ENCODE results near the gene MS4A14. TPM values are rescaled to one million over a fixed set of nuclear protein-coding genes. Genes with fewer than 3 reads are reported as not detected.

The MS4A14 gene
- total and polyA plus RNA-seq, 9 of the 15 experiments (the other 6 are each of a cell fraction or from before 2014, with no cell fraction given) = not detected

DNA sequence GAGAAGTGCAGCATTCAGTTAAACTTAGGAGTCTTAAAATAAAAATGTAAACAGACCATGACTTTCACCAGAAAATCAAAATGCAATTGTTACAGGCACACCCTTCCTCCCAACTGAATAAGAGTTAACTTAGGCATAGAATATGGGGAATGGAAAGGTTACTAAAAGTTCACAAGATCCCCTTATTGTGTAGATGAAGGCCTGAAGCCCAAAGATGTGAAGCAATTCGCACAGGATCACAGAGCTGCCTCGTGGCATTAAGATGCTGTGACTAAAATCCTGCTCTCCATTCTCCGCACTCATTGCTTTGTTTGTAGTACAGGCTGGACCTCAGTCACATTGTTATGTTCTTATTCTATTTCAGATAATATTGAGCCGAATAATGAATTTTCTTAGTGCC is 37.1 kb downstream of the MS4A14 start:
- 0% methylated on average over 4 of the region's 4 CpGs for WGBS (ENCODE audit: insufficient coverage, low coverage, missing lambda C conversion rate)
- no peaks in the 10 kb centered on the region for H3K36me3 ChIP-seq (ENCODE audit: control insufficient read depth, insufficient read depth, low read length)
- no peak overlapping the region for H2AFZ ChIP-seq (ENCODE audit: low read depth, low read length)
- BruUV-seq (replicated peaks) = no TSS peak
- no peaks in the 10 kb centered on the region for H3K9me1 ChIP-seq (ENCODE audit: control insufficient read depth, insufficient read depth, low read length)
- no peaks in the 10 kb centered on the region for H3K9me3 ChIP-seq (replicated peaks; ENCODE audit: control insufficient read depth, insufficient read depth, low read depth, low read length)
- FAIRE-seq (no peak), ATAC-seq (no peak), DNase-seq (ENCODE audit: extremely low read depth in 1 of 4, low spot score in 3 of 4) (no peak)
- ChIA-PET CTCF (ENCODE audit: low intra/inter-chr PET ratio) (no interaction called here), POLR2A (no interaction called here)
- no peaks in the 10 kb centered on the region for H4K20me1 ChIP-seq (replicated peaks; ENCODE audit: control insufficient read depth, insufficient read depth, low read length)
- no peak overlapping the region for H3K27ac ChIP-seq (ENCODE audit: extremely low read depth, low read depth, low read length)
- intact Hi-C loops (cut with micrococcal nuclease) (no loop called here), in situ Hi-C loops (cut with MboI) (no loop called here)
- no peak overlapping the region for H3K4me2 ChIP-seq (ENCODE audit: insufficient read depth, low read length)
- no peak overlapping the region for H3K9ac ChIP-seq (ENCODE audit: insufficient read depth in 1 of 2, low read depth in 2 of 2, low read length in 2 of 2)
- H3K4me3 ChIP-seq = no peak overlapping the region
- H3K79me2 ChIP-seq (ENCODE audit: control insufficient read depth, insufficient read depth, low read length) = no peaks in the 10 kb centered on the region
- H3K4me1 ChIP-seq (replicated peaks in 1 of 2; ENCODE audit: control insufficient read depth in 2 of 2, insufficient read depth in 2 of 2, low read length in 2 of 2) = no peaks in the 10 kb centered on the region; a peak in 1 of 5 replicates
- no peaks in the 10 kb centered on the region for H3K27me3 ChIP-seq (ENCODE audit: control insufficient read depth in 2 of 2, insufficient read depth in 2 of 2, low read length in 2 of 2)
- TF ChIP-seq, protein P1, sequence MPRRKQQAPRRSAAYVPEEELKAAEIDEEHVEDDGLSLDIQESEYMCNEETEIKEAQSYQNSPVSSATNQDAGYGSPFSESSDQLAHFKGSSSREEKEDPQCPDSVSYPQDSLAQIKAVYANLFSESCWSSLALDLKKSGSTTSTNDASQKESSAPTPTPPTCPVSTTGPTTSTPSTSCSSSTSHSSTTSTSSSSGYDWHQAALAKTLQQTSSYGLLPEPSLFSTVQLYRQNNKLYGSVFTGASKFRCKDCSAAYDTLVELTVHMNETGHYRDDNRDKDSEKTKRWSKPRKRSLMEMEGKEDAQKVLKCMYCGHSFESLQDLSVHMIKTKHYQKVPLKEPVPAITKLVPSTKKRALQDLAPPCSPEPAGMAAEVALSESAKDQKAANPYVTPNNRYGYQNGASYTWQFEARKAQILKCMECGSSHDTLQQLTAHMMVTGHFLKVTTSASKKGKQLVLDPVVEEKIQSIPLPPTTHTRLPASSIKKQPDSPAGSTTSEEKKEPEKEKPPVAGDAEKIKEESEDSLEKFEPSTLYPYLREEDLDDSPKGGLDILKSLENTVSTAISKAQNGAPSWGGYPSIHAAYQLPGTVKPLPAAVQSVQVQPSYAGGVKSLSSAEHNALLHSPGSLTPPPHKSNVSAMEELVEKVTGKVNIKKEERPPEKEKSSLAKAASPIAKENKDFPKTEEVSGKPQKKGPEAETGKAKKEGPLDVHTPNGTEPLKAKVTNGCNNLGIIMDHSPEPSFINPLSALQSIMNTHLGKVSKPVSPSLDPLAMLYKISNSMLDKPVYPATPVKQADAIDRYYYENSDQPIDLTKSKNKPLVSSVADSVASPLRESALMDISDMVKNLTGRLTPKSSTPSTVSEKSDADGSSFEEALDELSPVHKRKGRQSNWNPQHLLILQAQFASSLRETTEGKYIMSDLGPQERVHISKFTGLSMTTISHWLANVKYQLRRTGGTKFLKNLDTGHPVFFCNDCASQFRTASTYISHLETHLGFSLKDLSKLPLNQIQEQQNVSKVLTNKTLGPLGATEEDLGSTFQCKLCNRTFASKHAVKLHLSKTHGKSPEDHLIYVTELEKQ (CRISPR knock-in tag; IDR thresholded peaks at IDR 0.05) = no peak
- TF ChIP-seq, protein P2, sequence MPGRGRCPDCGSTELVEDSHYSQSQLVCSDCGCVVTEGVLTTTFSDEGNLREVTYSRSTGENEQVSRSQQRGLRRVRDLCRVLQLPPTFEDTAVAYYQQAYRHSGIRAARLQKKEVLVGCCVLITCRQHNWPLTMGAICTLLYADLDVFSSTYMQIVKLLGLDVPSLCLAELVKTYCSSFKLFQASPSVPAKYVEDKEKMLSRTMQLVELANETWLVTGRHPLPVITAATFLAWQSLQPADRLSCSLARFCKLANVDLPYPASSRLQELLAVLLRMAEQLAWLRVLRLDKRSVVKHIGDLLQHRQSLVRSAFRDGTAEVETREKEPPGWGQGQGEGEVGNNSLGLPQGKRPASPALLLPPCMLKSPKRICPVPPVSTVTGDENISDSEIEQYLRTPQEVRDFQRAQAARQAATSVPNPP (IDR thresholded peaks at IDR 0.05; ENCODE audit: borderline replicate concordance, insufficient read depth, insufficient read length) = no peak
- TF ChIP-seq SLC30A9 (CRISPR knock-in tag; IDR thresholded peaks at IDR 0.05) = no peak
- TF ChIP-seq SMAD1 (IDR thresholded peaks at IDR 0.05; ENCODE audit: low read depth, low read length, partially characterized antibody) = no peak
- no peak for TF ChIP-seq ZKSCAN1 (IDR thresholded peaks at IDR 0.05; ENCODE audit: low read depth, low read length)
- TF ChIP-seq, protein P3, sequence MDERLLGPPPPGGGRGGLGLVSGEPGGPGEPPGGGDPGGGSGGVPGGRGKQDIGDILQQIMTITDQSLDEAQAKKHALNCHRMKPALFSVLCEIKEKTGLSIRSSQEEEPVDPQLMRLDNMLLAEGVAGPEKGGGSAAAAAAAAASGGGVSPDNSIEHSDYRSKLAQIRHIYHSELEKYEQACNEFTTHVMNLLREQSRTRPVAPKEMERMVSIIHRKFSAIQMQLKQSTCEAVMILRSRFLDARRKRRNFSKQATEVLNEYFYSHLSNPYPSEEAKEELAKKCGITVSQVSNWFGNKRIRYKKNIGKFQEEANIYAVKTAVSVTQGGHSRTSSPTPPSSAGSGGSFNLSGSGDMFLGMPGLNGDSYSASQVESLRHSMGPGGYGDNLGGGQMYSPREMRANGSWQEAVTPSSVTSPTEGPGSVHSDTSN (CRISPR knock-in tag; IDR thresholded peaks at IDR 0.05; ENCODE audit: low read depth) = no peak
- TF ChIP-seq, protein P3 (tag; conservative IDR thresholded peaks at IDR 0.05; ENCODE audit: low read depth) = no peak

Measured in K562 (cell line).